Measurements from ENCODE around the gene TMEFF1.

- TF ChIP-seq EZH2 (IDR thresholded peaks at IDR 0.05; ENCODE audit: insufficient read depth, poor library complexity, severe bottlenecking) (no peak), EZH2phosphoT487 (IDR thresholded peaks at IDR 0.05; ENCODE audit: insufficient read depth, low read depth) (no peak)
Observed at GRCh38 chr9:100440071-100440470, 32.9 kb upstream of the TMEFF1 start.

Data from GM23248 (cell line).